Stimulated activated CD8-positive, alpha-beta memory T cell treated with anti-CD3 and anti-CD28 coated beads, Interleukin-12 subunit alpha, Interleukin-12 subunit beta, amount 100 ng/mL, for 24 hours (primary cell): Measurements from ENCODE around the gene ING2.
A peak's percentile ranks its signal among the peaks of the same experiment; 100 is the strongest.

Source experiments
- DNase-seq: peaks from one replicate; pipeline ENCODE4 v3.0.0-alpha.2; 2020; ENCODE audit errors: extremely low read depth

Gene ING2

DNA sequence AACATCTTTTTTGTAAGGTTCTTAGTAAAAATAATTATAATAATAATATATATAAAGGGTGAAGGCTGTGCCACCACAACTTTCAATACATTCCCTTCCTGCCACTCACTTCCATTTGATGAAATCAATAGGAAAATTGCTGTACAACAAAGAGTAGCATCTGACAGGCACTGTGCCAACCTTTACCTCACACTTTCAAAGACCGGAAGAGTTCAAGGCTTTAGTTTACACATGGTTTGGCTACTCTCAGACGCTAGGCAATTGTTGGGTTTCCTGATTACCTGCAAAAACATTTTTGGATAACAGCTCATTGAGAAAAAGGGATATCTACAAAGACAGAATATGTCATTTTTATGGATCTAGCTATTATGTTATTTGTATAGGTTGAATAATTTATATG, 5.5 kb upstream of the ING2 start:
- no peak for DNase-seq

GRCh38 chr4:183499801-183500200, 5.1 kb upstream of the ING2 start:
- no peak for DNase-seq

- no peak for DNase-seq
Measured at GRCh38 chr4:183503497-183504063, 1.3 kb upstream of the ING2 start.

- DNase-seq, result peak; percentile 99
Measured at GRCh38 chr4:183504064-183504929, 561 bp upstream of the ING2 start.

- DNase-seq, result peak; percentile 68
Measured at GRCh38 chr4:183505611-183506388, 942 bp downstream of the ING2 start.

- no peak for DNase-seq
Measured at GRCh38 chr4:183506389-183506735, 1.5 kb downstream of the ING2 start.

GRCh38 chr4:183507925-183508696, 3.3 kb downstream of the ING2 start:
- no peak for DNase-seq

- DNase-seq, result no peak
Measured at GRCh38 chr4:183508697-183509335, 4.0 kb downstream of the ING2 start.

- no peak for DNase-seq
Measured at GRCh38 chr4:183515411-183515810, 10.6 kb downstream of the ING2 start.

GRCh38 chr4:183517194-183517593, 12.3 kb downstream of the ING2 start:
- DNase-seq, result no peak

DNA sequence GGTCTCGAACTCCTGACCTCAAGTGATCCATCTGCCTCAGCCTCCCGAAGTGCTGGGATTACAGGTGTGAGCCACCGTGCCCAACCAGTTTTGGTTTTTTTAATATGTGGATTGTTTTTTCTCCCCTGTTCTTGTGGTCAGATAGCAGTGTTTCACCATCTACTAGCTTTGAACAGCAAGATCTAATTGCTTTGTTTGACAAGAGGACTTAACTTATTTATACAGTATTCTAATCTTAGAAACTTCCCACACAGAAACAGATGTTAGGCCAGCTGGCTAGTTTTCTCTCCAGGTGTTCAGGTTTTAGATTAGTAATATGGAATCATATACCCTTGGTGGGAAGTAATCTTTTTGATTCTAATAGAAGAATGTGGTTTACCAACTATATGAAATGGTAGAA, 12.9 kb downstream of the ING2 start:
- no peak for DNase-seq

DNA sequence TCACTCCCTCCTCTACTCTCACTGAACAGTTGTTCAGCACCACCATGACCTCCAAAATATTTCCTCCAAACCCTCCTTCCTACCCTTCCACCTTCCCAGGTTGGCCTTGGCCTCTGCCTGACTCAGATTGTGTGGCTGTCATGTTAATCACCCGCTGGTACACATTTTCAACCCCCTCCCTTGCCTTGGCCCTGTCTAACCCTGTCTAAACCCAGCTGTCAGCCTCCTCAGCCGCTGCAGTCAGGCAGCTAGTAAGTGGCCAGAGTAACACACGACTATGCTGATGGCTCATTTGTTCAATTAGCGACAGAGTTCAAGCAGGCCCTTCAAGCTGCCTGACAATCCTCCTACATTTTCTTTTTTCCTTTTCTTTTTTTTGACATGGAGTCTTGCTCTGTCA, 18.0 kb downstream of the ING2 start:
- no peak for DNase-seq

- DNase-seq, result no peak
Measured at GRCh38 chr4:183527326-183527725, 22.5 kb downstream of the ING2 start.

- no peak for DNase-seq
Measured at GRCh38 chr4:183532821-183533220, 28.0 kb downstream of the ING2 start.

DNA sequence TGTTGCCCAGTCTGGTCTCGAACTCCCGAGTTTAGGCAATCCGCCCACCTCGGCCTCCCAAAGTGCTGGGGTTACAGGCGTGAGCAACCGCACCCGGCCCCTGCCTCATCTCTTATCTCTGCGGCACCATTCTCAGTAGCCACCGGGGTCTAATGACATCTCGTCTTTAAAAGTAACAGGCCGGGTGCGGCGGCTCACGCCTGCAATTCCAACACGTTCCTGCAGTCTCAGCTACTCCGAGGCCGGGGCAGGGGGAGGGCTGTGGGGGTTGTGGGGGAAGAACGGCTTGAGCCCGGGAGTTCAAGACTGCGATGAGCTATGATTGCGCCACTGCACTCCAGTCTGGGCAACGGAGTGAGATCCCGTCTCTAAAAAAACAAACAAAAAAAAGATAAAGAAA, 28.8 kb downstream of the ING2 start:
- DNase-seq, result no peak

- DNase-seq, result no peak
Measured at GRCh38 chr4:183540410-183541009, 35.7 kb downstream of the ING2 start.

DNA sequence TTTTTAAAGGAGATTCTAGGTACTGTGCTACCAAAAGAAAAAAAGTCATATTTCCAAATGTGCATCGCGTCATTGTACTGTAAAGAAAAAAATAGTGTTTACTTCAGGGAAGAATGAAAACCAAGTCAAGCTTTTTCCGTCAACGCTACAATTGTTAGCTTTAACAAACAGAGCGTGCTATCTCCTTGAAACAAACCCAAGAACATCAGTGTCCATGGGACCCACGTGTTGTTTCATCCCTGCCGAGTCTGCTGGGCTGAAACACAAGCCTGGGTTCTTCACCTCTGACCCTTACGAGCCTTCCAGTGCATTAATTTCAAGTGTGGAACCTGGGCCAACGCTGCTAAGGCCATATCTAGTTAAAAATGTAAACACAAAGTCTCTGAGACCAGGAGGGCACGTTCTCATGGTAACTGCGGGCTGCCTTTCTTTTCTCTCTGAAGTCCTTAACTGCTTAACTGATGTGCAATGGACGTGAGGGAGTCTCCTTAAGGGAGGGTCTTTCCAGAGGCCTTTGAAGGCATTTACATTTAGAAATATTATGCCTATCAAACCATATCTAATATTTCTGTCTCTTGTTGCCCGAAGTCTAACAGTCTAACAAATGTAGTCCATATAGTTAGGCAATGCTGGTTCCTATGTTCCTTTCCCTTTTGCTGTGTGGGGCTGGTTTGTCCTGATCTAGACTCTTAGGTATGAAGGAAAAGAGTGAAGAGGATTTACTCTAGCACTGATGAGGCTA, 36.3 kb downstream of the ING2 start:
- no peak for DNase-seq

DNA sequence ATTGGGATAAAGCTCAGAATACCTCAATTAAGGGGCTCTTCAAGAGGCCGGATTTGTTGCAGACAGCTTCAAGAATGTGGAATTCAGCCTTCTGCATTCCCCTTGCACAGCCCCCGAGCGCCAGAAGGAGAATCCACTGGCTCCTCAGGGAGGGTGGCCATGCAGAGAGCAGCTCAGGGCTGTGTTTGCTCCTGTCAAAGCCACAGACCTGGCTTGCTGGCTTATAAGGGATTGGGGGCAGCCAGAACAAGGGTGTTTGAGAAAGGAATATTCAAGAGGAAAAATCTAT, 36.8 kb downstream of the ING2 start:
- no peak for DNase-seq

DNA sequence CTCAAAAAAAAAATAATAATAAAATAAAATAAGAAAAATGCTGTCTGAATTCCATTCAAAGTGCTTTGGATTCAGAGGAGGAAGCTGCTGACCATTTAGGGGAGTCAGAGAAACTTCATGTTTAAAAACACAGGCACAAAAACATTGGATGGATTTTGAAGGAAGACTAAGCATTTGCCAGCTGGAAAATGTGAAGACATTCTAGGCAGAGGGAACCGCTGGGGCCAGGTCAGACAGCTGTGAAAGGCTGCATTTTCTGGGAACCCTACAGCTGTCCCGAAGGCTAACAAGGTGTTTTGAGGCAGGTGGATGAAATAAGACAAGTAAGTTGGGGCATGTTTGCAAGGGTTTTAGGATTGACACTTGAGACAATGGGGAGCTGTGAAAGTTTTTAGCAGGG, 38.6 kb downstream of the ING2 start:
- DNase-seq, result no peak

- DNase-seq, result no peak
Measured at GRCh38 chr4:183544109-183544508, 39.3 kb downstream of the ING2 start.

DNA sequence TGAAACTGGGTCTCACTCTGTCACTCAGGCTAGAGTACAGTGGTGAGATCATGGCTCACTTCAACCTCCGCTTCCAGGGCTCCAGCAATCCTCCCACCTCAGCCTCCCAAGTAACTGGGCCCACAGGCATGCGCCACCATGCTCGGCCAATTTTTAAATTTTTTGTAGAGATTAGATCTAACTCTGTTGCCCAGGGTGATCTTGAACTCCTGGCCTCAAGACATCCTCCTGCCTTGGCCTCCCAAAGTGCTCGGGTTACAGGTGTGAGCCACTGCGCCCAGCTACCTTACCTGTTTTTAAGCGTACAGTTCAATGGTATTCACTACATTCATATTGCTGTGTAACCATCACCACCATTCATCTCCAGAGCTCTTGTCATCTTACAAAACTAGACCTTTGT, 41.5 kb downstream of the ING2 start:
- no peak for DNase-seq
